ENCODE measurements around the gene UNC5CL. TPM values are rescaled to one million over a fixed set of nuclear protein-coding genes. Genes with fewer than 3 reads are reported as not detected.

UNC5CL gene, protein sequence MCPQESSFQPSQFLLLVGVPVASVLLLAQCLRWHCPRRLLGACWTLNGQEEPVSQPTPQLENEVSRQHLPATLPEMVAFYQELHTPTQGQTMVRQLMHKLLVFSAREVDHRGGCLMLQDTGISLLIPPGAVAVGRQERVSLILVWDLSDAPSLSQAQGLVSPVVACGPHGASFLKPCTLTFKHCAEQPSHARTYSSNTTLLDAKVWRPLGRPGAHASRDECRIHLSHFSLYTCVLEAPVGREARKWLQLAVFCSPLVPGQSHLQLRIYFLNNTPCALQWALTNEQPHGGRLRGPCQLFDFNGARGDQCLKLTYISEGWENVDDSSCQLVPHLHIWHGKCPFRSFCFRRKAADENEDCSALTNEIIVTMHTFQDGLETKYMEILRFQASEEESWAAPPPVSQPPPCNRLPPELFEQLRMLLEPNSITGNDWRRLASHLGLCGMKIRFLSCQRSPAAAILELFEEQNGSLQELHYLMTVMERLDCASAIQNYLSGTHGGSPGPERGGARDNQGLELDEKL
- total RNA-seq: 1 to 10 TPM in 1 of 9 donors, under 1 TPM in 8; 0.21 to 1.1 (median 0.50) TPM
- under 1 TPM; 0.50 to 0.65 TPM for polyA plus RNA-seq
- long read RNA-seq, donor 1: 0 reads
- long read RNA-seq, donor 2: 0 reads
- long read RNA-seq, donor 3: 0 reads

DNA sequence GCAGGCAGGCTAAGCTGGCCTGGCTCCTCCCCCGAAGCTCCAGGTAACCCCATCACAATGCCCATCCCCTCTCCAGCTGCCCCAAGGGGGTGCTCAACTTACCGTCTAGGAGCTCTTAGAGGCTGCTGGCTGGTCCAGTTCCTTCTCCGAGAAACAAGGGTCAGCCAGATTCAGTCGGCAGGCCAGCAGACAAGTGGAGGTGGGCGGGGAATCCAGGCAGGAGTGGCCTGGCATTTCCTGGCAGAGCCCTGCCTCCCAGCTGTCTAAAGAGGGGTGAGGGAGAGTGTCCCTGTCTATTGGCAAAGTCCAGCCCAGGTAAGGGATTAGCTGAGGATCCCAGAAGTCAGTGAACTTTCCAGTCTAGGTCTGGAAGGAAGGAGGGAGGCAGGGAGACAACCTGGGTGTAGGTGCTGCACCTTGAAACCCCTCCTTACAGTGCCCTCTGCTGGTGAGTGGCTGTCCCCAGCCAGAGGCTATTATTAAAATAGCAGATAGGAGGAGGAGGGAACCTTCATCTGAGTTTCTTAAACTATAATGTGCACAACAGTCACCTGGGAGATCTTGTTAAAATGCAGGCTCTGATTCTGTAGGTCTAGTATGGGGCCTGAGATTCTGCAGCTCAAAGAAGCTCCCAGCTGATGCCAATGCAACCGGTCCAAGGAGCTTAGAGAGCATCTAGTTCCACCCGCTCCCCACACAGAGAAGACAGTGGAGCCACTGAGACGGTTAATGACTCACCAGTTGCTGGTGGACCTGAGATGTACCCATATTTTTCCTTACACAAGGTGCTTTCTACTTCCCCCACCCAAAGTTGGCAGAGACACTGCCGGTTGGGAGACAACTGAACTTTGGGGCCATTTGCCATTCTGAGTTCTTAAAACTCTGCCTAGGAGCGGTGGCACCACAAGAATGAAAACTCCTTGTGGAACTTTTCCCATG, at the start of gene UNC5CL:
TSS of gene UNC5CL (minus strand) at position 162 of the 939 bp plus-strand sequence. CDS start 4,147 bp downstream, outside the sequence.
- no peaks in the 10 kb centered on the region for H3K27me3 ChIP-seq
- no peak within 1 kb of the TSS for H3K4me3 ChIP-seq
- ATAC-seq: peak in 3 of 4 donors; percentile 48 to 64 (median 53)
- no peak within 1 kb of the TSS for H3K27ac ChIP-seq
- WGBS, 4 donors: 67 to 69% (median 68%) methylated on average over 10 of the region's 10 CpGs
- H3K4me1 ChIP-seq: peaks cover 0 to 7% (median 0%) of the 10 kb centered on the region in 12 donors
- no peaks in the 10 kb centered on the region for H3K9me3 ChIP-seq
- intact Hi-C loops (cut with DNase I): loop anchor here in 2 of 10 donors (10.0 kb wide), 2 partner anchors 1675 to 1685 kb away; no protein-coding TSS in a partner anchor
- no peaks in the 10 kb centered on the region for H3K36me3 ChIP-seq
- no peak for DNase-seq
- no peak for TF ChIP-seq POLR2A (IDR thresholded peaks at IDR 0.05)
- TF ChIP-seq, protein P1, sequence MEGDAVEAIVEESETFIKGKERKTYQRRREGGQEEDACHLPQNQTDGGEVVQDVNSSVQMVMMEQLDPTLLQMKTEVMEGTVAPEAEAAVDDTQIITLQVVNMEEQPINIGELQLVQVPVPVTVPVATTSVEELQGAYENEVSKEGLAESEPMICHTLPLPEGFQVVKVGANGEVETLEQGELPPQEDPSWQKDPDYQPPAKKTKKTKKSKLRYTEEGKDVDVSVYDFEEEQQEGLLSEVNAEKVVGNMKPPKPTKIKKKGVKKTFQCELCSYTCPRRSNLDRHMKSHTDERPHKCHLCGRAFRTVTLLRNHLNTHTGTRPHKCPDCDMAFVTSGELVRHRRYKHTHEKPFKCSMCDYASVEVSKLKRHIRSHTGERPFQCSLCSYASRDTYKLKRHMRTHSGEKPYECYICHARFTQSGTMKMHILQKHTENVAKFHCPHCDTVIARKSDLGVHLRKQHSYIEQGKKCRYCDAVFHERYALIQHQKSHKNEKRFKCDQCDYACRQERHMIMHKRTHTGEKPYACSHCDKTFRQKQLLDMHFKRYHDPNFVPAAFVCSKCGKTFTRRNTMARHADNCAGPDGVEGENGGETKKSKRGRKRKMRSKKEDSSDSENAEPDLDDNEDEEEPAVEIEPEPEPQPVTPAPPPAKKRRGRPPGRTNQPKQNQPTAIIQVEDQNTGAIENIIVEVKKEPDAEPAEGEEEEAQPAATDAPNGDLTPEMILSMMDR (IDR thresholded peaks at IDR 0.05): peak; percentile 52 to 71 (median 60)

DNA sequence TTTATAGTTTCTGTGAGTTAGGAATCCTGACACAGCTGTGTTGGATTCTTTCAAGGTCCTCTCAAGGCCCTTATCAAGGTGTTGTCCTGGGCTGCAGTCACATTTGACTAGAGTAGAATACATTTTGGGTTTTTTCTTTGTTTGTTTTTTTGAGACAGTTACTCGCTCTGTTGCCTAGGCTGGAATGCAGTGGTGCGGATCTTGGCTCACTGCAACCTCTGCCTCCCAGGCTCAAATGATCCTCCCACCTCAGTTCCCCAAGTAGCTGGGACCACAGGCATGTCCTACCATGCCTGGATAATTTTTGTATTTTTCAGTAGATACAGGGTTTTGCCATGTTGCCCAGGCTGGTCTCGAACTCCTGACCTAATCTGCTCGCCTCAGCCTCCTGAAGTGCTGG, 49.4 kb upstream of the UNC5CL start:
- no peak for TF ChIP-seq POLR2A (IDR thresholded peaks at IDR 0.05)
- TF ChIP-seq, protein P1 (IDR thresholded peaks at IDR 0.05): no peak
- peaks cover 0 to 8% (median 0%) of the 10 kb centered on the region in 12 donors for H3K4me1 ChIP-seq
- H3K27me3 ChIP-seq: no peaks in the 10 kb centered on the region
- H3K9me3 ChIP-seq: no peaks in the 10 kb centered on the region
- 93 to 97% (median 96%) methylated on average over 4 of the region's 4 CpGs for WGBS, 4 donors
- intact Hi-C loops (cut with DNase I): no loop called here
- peaks cover 2 to 100% (median 94%) of the 10 kb centered on the region in 9 donors for H3K36me3 ChIP-seq
- H3K4me3 ChIP-seq: no peak overlapping the region
- DNase-seq (no peak), ATAC-seq (no peak)
- H3K27ac ChIP-seq: no peak overlapping the region

DNA sequence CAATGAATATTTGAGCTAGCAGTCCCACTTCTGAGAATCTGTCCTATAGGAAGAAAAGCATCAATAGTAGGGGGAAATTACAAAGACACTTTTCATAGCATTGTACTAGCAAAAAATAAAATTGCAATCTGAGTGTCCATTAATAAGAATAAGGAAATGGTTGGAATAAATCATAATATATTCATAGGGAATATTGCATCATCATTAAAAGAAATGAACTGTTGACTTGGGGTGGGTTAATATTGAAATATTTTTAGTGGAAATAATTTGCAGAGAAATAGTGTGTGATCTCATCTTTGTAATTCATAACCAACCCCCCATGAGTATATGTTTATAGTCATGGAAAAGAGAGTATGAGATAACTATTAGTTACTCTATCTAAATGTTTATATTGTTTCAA, 46.2 kb upstream of the UNC5CL start:
- intact Hi-C loops (cut with DNase I): no loop called here
- DNase-seq: no peak

More for the DNA sequence above, 46.2 kb upstream of the UNC5CL start:
- Histone ChIP-seq H3K27me3 (no peaks in the 10 kb centered on the region), H3K9me3 (no peaks in the 10 kb centered on the region), H3K36me3 (peaks cover 0 to 97% (median 91%) of the 10 kb centered on the region in 9 donors), H3K4me3 (no peak overlapping the region), H3K4me1 (peaks cover 0 to 10% (median 0%) of the 10 kb centered on the region in 12 donors), H3K27ac (no peak overlapping the region)
- TF ChIP-seq POLR2A (IDR thresholded peaks at IDR 0.05): no peak
- TF ChIP-seq, protein P1 (IDR thresholded peaks at IDR 0.05): no peak
- ATAC-seq: no peak

Data from heart left ventricle (tissue), 16 donors.